Right cardiac atrium (tissue), 5 donors: ENCODE results near the gene VAPB. TPM values are rescaled to one million over a fixed set of nuclear protein-coding genes. Genes with fewer than 3 reads are reported as not detected.

Experiments used
- ATAC-seq, 2 donors: fragments of 200-7000 bp; cut with Tn5 transposase; one replicate each; pipeline versions ENCODE4 v1.8.0 to v1.9.1; 2020; ENCODE audit warnings: moderate library complexity in 2 of 2, mild to moderate bottlenecking in 1 of 2
- DNase-seq, 3 donors: peaks; one replicate each; pipeline ENCODE4 v3.0.0-alpha.2; 2020
- H3K27ac ChIP-seq: one replicate; pipeline ENCODE4 v1.5.1; 2013; ENCODE audit warnings: mild to moderate bottlenecking, low read length, control low read depth, moderate library complexity
- H3K27me3 ChIP-seq: one replicate; pipeline ENCODE4 v1.6.1; 2013; ENCODE audit not compliant: control insufficient read depth, insufficient read depth
- H3K4me1 ChIP-seq: one replicate; pipeline ENCODE4 v1.6.1; 2013; ENCODE audit warnings: low read length; ENCODE audit not compliant: control insufficient read depth, insufficient read depth
- H3K4me3 ChIP-seq: one replicate; pipeline ENCODE4 v1.5.1; 2013; ENCODE audit warnings: low read length, control low read depth
- H3K9me3 ChIP-seq: one replicate; pipeline ENCODE4 v1.6.1; 2013; ENCODE audit warnings: low read length; ENCODE audit not compliant: control insufficient read depth
- WGBS: extraction: QIAGEN DNeasy Blood & Tissue Kit; methylation state at CpG from one replicate; pipeline ENCODE4 v1.1.7; 2013; 5-methylcytosine and 5-hydroxymethylcytosine counted together
- intact Hi-C, 4 donors: fragments of 100-400 bp; cut with DNase I; formaldehyde crosslinking; loops; one replicate each; pipeline versions ENCODE4 v1.11.0 to v1.14.0; 2022 to 2023
- long read RNA-seq, 4 donors: library from polyadenylated mRNA; unstranded; transcript quantifications; one replicate each; pipeline ENCODE4 v2.0.0, GENCODE V29; 2020 to 2021
- polyA plus RNA-seq: library from polyadenylated mRNA; stranded (reverse); fragments of 200-250 nt; gene quantifications from one replicate; pipeline ENCODE4 v1.2.3, GENCODE V29; 2013
- total RNA-seq, 4 donors: library from RNA; stranded (reverse); fragmentation: NEBNext Ultra II Directional; extraction: Animal tissue kit (Norgen Biotek cat#: 25700); gene quantifications; one replicate each; pipeline ENCODE4 v1.2.1, GENCODE V29; 2021
- donor health status: healthy with polysubstance abuse.
- donor health status: DM: no; HTN: yes; CAD: no.
- donor health status: DM: no; HTN: no; CAD: no.
- donor health status: DM: no; HTN: yes; CAD: no; lungs with severe emphysema.
- donor health status: DM: yes; HTN: yes; CAD: no.

Gene VAPB
- total RNA-seq (10 to 100 TPM; 59.6 to 64.7 (median 63.6) TPM), polyA plus RNA-seq (30.6 TPM)
- long read RNA-seq, donor 1, full-length matches to known transcripts = 154 of 177 reads
- long read RNA-seq, donor 1, partial matches to known transcripts = 4 of 177 reads
- long read RNA-seq, donor 1, other reads (novel, unspliced or antisense) = 19 of 177 reads
- long read RNA-seq, donor 2, full-length matches to known transcripts = 66 of 73 reads
- long read RNA-seq, donor 2, partial matches to known transcripts = 0 of 73 reads
- long read RNA-seq, donor 2, other reads (novel, unspliced or antisense) = 7 of 73 reads
- long read RNA-seq, donor 3, full-length matches to known transcripts = 149 of 183 reads
- long read RNA-seq, donor 3, partial matches to known transcripts = 6 of 183 reads
- long read RNA-seq, donor 3, other reads (novel, unspliced or antisense) = 28 of 183 reads
- long read RNA-seq, donor 4, full-length matches to known transcripts = 80 of 93 reads
- long read RNA-seq, donor 4, partial matches to known transcripts = 4 of 93 reads
- long read RNA-seq, donor 4, other reads (novel, unspliced or antisense) = 9 of 93 reads

DNA sequence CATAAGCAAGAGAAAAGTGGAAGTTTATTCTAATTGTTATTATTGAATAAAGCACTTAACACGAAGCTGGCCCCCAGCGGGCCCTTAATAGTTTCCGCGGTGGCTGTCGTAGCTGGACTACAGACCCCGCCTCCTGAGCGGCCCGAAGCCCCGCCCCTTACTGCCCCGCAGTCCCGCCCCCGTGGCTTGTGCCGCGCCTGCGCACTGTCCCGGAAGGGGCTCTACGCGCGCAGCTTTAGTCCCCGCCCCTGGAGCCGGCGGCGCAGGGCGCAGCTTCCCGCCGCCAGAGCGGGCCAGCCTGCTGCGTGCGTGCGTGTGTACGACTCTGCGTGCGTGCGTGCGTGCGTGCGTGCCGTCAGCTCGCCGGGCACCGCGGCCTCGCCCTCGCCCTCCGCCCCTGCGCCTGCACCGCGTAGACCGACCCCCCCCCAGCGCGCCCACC lies at the start of gene VAPB:
Gene VAPB, plus strand, starts transcription at position 348 of the 442 bp plus-strand sequence. CDS start 231 bp downstream, outside the sequence.
- WGBS = under 1% methylated on average over 51 of the region's 51 CpGs
- H3K27me3 ChIP-seq = no peaks in the 10 kb centered on the region
- peaks cover 19% of the 10 kb centered on the region for H3K4me1 ChIP-seq
- ATAC-seq (peak; percentile 100), DNase-seq (peak; percentile 96 to 98 (median 98))
- intact Hi-C loops = no loop called here
- H3K4me3 ChIP-seq = peak within 1 kb of the TSS; percentile 95
- no peaks in the 10 kb centered on the region for H3K9me3 ChIP-seq
- peak within 1 kb of the TSS; percentile 93 for H3K27ac ChIP-seq

DNA sequence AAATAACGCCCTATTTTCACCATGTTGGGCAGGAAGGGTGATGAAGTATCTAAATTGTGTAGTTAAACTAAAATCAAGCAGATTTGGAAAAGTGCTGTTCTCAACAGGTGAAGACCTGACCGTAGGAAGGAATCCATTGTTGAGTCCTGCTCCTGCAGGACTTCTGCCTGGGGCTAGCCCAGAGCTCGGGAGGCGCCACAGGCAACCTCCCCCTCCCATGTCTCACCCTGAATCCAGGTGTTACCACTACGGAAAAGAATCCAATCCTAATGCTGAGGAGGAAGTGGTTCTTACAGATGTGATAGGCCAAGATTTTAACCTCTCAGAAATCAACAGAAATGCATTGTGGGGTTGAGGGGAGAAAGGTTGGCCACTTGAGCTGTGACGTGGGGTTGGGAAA lies 49.3 kb upstream of the VAPB start:
- Histone ChIP-seq H3K4me1 (peaks cover 4% of the 10 kb centered on the region), H3K4me3 (no peak overlapping the region), H3K27me3 (no peaks in the 10 kb centered on the region), H3K9me3 (no peaks in the 10 kb centered on the region), H3K27ac (no peak overlapping the region)
- WGBS = 96% methylated on average over 6 of the region's 6 CpGs
- no peak for DNase-seq
- intact Hi-C loops = no loop called here
- no peak for ATAC-seq

DNA sequence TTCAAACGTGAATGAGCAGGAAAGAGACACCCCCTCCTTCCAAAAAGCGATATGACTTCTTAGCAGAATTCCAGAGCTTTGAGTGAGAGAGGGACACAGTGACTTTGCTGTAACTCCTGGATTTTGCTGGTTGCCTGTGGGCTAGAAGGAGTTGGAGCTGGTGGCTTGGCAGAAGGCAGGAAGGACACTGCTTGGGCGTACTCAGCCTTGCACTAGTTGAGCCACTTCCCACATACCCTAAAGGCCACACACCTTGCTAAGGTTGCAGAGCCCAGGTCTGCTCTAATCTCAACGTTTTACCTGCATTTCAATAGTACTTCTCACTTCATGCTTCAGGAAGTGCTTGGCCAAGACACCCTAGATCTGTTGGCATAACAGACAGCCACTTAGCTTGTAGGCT lies 48.9 kb upstream of the VAPB start:
- Histone ChIP-seq H3K9me3 (no peaks in the 10 kb centered on the region), H3K4me1 (peaks cover 4% of the 10 kb centered on the region), H3K27me3 (no peaks in the 10 kb centered on the region), H3K27ac (no peak overlapping the region), H3K4me3 (no peak overlapping the region)
- DNase-seq (no peak), ATAC-seq (no peak)
- intact Hi-C loops = no loop called here
- WGBS = 88% methylated on average over 4 of the region's 4 CpGs

DNA sequence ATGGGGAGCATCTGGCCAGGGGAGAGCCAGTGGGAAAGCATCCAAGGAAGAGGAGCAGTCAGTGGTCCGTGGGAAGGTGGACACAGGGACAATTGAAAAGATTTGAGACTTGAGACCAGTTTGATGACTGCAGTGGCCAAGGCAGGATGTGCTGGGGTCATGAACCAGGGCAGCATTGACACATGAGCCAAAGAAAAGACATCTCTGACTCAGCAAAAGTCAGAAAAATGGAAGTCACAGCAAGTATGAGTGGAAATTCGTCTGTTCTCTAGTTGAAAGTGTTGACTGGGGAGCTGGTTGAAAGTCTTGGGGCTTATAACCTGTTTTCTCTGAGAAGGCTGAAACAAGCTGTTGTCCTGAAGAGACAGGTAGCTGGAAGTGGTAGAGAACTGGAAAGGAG lies 48.2 kb upstream of the VAPB start:
- Histone ChIP-seq H3K4me1 (peaks cover 4% of the 10 kb centered on the region), H3K27me3 (no peaks in the 10 kb centered on the region), H3K9me3 (no peaks in the 10 kb centered on the region), H3K4me3 (no peak overlapping the region), H3K27ac (no peak overlapping the region)
- ATAC-seq = no peak
- WGBS = 69% methylated on average over 2 of the region's 2 CpGs
- DNase-seq = peak in 1 of 3 donors; percentile 14
- intact Hi-C loops = no loop called here

DNA sequence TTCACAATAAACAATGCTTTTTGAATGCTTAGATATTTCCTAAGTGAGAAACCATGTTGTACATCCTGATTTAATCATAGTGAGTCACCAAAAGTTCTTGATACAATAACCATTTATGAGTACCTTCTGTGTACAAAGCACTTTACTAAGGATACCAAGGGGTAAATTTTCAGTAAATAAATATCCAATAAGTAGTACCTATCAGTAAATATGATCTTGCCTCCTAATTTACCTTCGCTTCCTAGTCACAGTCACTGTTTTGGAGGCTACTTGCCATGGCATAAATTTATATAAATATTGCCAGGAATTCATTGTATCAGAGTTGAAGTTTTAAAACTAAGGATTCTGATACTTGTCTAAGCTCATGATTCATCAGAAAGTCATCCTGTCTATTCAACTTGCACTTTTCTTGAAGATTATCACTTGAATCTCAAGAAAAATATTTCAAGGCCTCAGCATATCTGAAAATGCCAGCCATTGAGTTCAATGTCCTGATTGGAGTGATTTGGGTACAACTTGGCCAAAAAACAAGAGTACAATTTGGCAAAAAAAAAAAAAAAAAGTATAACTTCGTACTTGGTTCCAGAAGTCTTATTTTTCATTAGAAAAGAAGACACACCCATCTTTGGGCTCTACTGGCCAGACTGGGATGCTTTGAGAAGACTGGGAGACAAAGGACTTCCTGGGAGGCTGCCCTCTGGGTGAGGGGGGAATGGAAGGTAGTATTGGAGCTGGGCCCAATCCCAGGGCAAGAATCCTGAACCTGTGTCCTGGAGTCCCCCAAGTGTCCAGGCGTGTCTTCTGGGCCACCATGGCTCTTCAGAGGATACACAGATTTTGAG lies 46.7 kb upstream of the VAPB start:
- Histone ChIP-seq H3K27ac (no peak overlapping the region), H3K4me1 (peaks cover 4% of the 10 kb centered on the region), H3K27me3 (no peaks in the 10 kb centered on the region), H3K4me3 (no peak overlapping the region), H3K9me3 (no peaks in the 10 kb centered on the region)
- no peak for DNase-seq
- ATAC-seq = no peak
- WGBS = 97% methylated on average over 3 of the region's 3 CpGs
- intact Hi-C loops = no loop called here

GRCh38 chr20:58344741-58345140 lies 44.3 kb upstream of the VAPB start:
- intact Hi-C loops = no loop called here
- WGBS = 88% methylated on average over 4 of the region's 4 CpGs
- ATAC-seq (no peak), DNase-seq (no peak)
- H3K4me3 ChIP-seq = no peak overlapping the region
- no peaks in the 10 kb centered on the region for H3K27me3 ChIP-seq
- no peaks in the 10 kb centered on the region for H3K9me3 ChIP-seq
- H3K4me1 ChIP-seq = peaks cover 4% of the 10 kb centered on the region
- no peak overlapping the region for H3K27ac ChIP-seq

DNA sequence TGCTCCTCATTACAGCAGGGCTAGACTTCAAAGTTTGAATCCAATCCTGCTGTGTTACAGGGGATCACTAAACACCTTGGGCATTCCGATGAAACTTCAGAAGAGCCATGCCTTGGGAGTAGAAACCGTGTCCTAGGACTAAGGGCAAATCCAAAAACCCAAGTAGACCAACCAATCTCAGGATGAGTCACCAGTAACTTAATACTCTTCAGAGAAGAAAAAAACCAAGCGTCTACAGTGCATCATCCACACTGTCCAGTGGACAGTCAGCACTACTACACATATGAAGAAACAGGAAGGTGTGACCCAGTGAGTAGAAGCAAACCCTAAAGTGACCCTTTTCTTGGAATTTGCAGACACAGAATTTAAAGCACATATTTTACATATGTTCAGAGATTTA lies 39.5 kb upstream of the VAPB start:
- H3K27ac ChIP-seq = no peak overlapping the region
- H3K4me3 ChIP-seq = no peak overlapping the region
- H3K27me3 ChIP-seq = no peaks in the 10 kb centered on the region
- no peaks in the 10 kb centered on the region for H3K9me3 ChIP-seq
- ATAC-seq (no peak), DNase-seq (no peak)
- H3K4me1 ChIP-seq = no peaks in the 10 kb centered on the region
- intact Hi-C loops = no loop called here
- 89% methylated on average over 3 of the region's 3 CpGs for WGBS

- no peaks in the 10 kb centered on the region for H3K4me1 ChIP-seq
- intact Hi-C loops = no loop called here
Measured at GRCh38 chr20:58352468-58352867, 36.6 kb upstream of the VAPB start.

GRCh38 chr20:58359441-58359840 lies 29.6 kb upstream of the VAPB start:
- Histone ChIP-seq H3K27me3 (no peaks in the 10 kb centered on the region), H3K4me3 (no peak overlapping the region), H3K27ac (no peak overlapping the region), H3K9me3 (no peaks in the 10 kb centered on the region), H3K4me1 (peaks cover 3% of the 10 kb centered on the region)
- WGBS = 84% methylated on average over 8 of the region's 8 CpGs
- intact Hi-C loops = no loop called here
- no peak for ATAC-seq
- DNase-seq = no peak

More at GRCh38 chr20:58352468-58352867, 36.6 kb upstream of the VAPB start:
- no peak for ATAC-seq
- no peaks in the 10 kb centered on the region for H3K27me3 ChIP-seq
- DNase-seq = no peak
- H3K9me3 ChIP-seq = no peaks in the 10 kb centered on the region
- no peak overlapping the region for H3K4me3 ChIP-seq
- 73% methylated on average over 2 of the region's 2 CpGs for WGBS
- H3K27ac ChIP-seq = no peak overlapping the region

DNA sequence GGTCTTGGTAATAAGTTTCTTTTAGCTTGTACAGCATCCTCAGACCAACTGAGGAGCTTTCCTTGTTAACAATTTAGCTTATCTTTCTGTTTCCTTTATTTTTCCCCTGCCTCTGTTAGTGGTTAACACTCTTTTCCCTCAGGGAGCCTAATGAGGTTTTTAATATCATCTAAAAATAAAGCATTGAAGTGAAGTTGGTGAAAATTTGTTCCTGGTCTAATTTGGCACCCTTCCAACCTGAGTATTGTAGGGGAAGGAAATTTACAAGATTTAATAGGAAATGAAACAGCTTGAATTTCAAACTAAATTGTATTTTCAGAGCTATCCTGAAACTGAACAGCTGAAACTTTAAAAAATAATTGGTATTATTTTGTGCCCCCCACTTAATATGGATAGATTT lies 28.1 kb upstream of the VAPB start:
- ATAC-seq (no peak), DNase-seq (no peak)
- Histone ChIP-seq H3K9me3 (no peaks in the 10 kb centered on the region), H3K27ac (no peak overlapping the region), H3K4me1 (peaks cover 3% of the 10 kb centered on the region), H3K27me3 (no peaks in the 10 kb centered on the region), H3K4me3 (no peak overlapping the region)
- intact Hi-C loops = no loop called here
